NCI-H2171 (cell line): ENCODE data around the gene DEXI.
"Not testable (repeated sequence)": the region's sequence is repeated elsewhere in the genome, so short reads cannot be mapped to it uniquely, and the experiment has no call there.

Experiments used
- DNase-seq: peaks from one replicate; lab custom pipeline; 2025; lab: John Stamatoyannopoulos, UW

Gene DEXI

DNA sequence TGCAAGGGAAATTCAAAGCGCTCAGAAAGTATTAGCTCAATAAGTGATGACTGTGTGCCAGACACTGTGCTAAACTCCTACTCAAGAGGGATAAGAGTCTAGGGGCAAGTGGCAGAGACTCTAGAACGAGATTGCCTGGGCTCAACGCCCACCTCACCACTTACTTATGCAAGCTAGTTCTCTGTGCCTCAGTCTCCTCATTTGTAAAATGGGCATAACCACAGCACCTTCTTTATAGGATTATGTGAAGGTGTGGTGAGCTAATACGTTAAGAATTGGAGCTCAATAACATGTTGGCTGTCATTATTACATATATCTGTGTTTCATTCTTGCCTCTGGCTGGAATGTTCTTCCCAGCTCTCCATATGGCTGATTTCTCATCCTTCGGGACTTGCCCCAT lies 15.4 kb downstream of the DEXI start:
- no peak for DNase-seq

DNA sequence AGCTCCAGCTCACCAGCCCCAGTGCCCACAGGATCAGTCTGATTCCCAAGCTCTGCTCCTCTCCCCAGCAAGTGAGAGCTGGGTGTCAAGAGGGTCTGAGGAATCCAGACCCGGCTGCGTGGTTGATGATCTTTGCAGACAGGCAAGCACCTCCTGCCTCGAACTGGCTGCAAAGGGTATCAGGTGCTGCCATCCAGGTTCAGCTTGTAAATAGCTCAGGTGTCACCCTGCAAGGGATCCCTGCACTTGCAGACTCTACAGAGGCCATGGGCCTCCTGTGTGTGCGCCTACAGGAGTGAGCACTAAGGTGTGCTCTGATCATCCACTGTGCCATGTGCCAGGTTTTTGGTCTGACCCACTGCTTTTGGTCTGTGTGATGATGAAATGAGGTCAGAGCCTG lies 16.2 kb downstream of the DEXI start:
- no peak for DNase-seq

DNA sequence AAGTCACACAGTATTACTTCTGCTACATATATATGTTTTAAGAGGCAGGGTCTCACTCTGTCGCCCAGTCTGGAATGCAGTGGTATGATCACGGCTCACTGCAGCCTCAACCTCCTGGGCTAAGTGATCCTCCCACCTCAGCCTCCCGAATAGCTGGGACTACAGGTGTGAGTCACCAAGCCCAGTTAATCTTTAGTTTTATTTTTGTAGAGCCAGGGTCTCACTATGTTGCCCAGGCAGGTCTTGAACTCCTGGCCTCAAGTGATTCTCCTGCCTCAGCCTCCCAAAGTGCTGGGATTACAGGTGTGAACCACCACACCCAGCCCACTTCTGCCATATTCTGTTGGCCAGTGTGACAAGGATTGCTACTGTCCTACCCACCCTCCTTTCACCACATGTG lies 17.0 kb downstream of the DEXI start:
- not testable (repeated sequence) for DNase-seq

DNA sequence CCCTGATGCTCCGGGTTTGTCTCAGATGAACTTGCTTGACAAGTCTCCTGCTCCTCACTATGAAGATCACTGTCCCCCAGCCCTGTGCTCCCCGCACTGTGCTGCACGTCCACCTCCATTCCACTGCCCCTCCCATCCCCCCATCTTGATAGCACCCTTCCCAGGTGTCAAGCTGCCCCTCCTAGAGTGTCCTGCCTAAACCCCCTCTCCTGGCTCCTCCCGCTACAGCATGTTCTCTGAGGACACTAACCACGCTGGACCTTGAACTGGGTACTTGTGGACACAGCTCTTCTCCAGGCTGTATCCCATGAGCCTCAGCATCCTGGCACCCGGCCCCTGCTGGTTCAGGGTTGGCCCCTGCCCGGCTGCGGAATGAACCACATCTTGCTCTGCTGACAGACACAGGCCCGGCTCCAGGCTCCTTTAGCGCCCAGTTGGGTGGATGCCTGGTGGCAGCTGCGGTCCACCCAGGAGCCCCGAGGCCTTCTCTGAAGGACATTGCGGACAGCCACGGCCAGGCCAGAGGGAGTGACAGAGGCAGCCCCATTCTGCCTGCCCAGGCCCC lies 18.5 kb downstream of the DEXI start:
- DNase-seq: no peak

DNA sequence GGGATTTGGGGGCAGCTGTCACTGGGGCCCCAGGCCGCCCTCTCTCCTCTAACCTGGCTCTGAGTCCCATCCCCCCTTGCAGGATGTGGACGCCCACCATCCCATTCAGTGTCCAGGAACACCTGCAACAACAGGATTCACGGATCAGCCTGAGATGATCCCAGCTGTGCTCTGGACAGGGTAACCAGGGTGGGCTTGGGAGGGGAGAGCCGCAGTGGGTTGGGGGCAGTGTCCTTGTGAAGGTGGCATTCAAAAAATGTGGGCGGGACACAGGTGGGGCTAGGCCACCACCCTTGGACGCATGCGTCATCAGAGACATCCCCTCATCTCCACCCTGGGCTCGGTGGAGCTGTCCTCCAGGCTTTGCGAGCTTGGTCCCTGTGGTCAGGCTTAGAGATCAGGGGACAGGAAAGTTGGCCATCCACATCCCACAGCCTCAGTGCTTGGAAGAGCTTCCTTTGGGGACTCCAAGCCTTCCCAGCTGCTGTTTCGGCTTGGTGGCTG lies 19.1 kb downstream of the DEXI start:
- DNase-seq: no peak

DNA sequence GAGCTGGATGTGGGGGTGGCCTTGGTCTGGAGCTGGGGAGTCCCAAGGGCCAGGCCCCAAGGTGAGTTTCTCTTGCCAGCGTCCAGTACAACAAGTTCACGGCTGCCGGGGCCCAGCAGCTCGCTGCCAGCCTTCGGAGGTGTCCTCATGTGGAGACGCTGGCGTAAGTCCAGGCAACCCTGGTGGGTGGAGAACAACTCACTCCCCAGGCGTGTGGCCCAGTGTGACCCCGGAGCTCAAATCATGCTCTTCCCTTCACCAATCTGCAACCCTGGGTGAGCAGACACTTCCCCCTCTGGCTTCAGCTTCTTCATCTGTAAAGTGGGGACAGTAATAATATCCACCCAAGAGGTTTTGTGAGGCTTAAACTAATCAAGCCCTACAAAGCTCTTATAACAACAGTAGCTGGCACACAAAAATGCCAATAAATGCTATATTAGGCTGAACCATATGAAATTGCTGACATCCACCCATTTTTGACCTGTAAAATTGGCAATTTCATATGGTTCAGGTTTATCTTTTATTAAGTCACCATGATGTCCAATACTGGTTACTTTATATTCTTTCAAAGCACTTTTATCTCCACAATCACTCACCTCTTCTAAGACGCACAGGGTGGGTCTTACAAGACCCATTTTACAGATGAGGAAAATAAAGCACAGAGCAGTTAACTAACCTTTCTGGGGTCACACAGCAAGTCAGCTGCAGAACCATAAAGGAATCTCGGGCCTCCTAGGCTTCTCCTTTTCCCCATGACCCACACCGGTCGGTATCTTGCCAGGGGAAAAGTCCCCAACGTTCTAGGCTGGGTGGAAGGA lies 19.7 kb downstream of the DEXI start:
- DNase-seq: no peak

DNA sequence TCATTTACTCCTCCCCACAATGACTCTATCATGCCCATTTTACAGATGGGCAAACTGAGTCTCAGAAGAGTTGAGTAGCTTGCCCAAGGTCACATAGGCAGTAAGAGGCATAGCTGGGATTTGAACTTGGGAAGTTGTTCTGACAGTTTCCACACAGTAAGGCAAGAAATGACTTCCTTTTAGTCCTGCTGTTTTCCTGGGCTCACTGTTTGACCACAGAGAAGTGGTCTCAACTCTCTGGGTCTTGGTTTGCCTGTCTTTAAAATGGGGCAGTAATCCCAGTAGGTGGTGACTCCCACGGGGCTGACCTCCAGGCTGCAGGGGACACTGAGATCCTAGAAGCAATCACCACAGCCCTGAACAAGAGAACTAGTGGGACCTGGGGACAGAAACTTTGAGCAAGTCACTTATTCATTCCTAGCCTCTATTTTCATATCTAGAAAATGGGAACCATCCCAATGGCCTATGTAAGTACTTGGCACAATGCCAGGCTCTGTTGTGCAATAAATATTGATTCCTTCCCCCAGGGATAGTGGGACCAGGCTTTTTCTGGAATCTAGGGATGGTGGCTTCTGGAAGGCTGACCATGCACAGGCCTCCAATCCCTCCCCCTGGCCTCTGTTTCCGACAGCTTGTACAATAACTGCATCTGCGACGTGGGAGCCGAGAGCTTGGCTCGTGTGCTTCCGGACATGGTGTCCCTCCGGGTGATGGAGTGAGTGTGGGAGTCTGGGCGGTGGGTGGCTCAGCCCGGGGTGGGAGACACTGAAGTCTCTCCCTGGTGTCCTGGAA lies 20.5 kb downstream of the DEXI start:
- DNase-seq: no peak

DNA sequence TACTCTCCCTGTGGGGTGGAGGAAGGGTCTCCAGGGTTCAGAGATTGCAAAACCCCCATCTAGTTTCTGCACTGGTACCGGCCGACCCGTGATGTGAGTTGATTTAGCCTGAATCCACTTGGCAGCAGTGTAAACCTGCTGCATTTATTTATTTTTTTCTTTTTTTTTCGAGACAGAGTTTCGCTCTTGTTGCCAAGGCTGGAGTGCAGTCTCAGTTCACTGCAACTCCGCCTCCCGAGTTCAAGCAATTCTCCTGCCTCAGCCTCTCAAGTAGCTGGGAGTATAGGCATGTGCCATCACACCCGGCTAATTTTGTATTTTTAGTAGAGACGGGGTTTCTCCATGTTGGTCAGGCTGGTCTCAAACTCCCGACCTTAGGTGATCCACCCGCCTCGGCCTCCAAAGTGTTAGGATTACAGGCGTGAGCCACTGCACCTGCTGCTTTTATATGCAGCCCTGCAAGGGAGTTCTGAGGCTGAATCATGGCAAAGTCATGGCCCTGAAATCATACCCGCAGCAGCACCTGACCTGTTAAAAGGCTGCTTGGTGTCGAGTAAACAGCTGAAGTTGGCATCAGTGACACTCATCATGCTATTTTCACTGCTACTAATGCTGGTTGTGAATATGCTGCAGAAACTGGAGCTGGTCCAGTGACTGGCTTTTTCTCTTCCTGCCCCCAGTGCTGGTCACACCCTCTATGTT lies 21.4 kb downstream of the DEXI start:
- no peak for DNase-seq

DNA sequence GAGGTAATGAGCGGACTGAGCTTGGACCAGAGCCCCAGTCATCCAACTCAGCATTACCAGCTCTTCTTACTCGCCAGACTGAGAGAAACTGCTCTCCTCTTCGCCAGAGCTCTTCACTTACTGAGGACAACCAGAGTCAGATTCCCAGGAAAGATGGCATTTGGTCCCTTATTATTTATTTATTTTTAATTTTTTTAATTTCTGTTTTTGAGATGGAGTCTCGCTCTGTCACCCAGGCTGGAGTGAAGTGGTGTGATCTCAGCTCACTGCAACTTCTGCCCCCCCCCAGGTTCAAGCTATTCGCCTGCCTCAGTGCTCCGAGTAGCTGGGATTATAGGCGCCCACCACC lies 23.3 kb downstream of the DEXI start:
- no peak for DNase-seq

DNA sequence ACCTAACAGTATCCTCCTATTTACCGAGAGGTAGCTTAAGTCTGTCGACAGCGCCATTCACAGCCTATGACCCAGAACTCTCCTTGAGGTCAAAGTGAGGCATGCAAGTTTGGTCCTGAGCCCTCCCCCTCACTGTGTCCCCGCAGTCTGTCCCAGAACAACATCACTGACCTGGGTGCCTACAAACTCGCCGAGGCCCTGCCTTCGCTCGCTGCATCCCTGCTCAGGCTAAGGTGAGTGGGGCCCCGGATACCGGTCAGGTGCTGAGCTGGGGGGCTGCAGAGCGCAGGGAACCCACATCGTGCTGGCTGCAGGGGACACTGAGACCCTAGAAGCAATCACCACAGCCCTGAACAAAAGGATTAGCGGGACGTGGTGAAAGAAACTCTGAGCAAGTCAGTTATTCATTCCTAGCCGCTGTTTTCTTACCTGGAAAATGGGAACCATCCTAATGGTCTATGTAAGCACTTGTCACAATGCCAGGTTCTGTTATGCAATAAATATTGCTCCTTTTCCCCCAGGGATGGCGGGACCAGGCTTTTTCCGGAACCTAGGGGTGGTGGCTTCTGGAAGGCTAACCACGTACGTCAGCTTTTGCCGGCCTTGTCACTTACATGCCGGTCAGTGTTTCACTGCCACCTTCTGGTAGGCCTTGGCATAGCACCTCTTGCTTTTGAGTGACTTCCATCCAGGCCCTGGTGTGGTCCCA lies 23.8 kb downstream of the DEXI start:
- peak; percentile 48 for DNase-seq

DNA sequence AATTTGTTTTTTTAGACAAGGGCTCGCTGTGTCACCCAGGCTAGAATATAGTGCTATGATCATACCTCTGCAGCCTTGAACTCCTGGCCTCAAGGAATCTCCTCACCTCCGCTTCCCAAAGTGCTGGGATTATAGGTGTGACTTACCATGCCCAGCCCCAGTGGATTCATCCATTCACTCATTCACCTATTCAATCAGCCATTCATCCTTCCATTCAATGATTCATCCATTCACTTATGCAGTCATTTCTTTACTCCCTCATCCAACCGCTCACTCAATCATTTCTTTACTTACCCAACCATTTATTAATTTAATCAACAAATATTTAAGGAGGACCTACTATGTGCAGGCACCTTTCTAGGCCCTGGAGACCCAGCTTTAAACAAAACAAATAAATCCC lies 25.7 kb downstream of the DEXI start:
- no peak for DNase-seq

DNA sequence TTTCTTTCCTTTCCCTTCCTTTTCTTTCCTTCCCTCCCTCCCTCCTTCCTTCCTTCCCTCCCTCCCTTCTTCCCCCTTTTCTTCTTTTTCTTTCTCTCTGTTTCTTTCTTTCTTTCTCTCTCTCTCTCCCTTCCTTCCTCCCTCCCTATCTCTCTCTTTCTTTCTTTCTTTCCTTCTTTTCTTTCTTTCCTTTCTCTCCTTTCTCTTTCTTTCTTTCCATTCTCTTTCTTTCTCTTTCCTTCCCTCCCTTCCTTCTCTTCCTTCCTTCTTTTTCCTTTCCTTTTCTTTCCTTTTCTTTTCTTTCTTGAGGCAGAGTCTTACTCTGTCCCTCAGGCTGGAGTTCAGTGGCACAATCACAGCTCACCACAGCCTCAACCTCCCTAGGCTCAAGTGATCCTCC lies 31.0 kb downstream of the DEXI start:
- no peak for DNase-seq

DNA sequence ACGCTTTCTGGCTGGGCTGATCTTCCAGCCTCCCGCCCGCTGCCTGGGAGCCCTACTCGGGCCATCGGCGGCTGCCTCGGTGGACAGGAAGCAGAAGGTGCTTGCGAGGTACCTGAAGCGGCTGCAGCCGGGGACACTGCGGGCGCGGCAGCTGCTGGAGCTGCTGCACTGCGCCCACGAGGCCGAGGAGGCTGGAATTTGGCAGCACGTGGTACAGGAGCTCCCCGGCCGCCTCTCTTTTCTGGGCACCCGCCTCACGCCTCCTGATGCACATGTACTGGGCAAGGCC lies 34.6 kb downstream of the DEXI start:
- no peak for DNase-seq

DNA sequence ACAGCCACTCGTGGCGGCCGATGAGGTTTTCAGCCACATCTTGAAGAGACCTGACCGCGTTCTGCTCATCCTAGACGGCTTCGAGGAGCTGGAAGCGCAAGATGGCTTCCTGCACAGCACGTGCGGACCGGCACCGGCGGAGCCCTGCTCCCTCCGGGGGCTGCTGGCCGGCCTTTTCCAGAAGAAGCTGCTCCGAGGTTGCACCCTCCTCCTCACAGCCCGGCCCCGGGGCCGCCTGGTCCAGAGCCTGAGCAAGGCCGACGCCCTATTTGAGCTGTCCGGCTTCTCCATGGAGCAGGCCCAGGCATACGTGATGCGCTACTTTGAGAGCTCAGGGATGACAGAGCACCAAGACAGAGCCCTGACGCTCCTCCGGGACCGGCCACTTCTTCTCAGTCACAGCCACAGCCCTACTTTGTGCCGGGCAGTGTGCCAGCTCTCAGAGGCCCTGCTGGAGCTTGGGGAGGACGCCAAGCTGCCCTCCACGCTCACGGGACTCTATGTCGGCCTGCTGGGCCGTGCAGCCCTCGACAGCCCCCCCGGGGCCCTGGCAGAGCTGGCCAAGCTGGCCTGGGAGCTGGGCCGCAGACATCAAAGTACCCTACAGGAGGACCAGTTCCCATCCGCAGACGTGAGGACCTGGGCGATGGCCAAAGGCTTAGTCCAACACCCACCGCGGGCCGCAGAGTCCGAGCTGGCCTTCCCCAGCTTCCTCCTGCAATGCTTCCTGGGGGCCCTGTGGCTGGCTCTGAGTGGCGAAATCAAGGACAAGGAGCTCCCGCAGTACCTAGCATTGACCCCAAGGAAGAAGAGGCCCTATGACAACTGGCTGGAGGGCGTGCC lies 35.1 kb downstream of the DEXI start:
- DNase-seq: no peak

DNA sequence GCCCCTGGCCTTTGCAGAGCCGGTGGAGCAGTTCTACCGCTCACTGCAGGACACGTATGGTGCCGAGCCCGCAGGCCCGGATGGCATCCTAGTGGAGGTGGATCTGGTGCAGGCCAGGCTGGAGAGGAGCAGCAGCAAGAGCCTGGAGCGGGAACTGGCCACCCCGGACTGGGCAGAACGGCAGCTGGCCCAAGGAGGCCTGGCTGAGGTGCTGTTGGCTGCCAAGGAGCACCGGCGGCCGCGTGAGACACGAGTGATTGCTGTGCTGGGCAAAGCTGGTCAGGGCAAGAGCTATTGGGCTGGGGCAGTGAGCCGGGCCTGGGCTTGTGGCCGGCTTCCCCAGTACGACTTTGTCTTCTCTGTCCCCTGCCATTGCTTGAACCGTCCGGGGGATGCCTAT lies 35.8 kb downstream of the DEXI start:
- no peak for DNase-seq

DNA sequence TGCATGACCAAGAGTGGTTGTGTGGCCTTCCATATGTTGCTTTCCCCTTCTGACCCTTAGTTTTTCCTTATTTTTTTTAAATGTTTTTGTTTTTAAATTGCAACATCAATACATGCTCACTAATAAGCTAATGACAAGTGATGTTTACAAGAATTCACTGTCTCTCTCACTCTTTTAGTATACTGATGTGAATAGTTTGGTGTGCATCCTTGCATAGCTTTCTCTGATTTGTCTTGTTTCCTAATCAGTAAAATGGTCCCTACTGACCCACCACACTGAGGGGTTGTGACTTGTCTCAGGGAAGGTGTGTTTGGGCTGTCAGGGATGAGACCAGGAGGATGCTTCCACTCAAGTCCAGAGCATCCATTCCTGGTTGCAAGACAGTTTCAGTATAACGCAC lies 39.3 kb downstream of the DEXI start:
- no peak for DNase-seq

DNA sequence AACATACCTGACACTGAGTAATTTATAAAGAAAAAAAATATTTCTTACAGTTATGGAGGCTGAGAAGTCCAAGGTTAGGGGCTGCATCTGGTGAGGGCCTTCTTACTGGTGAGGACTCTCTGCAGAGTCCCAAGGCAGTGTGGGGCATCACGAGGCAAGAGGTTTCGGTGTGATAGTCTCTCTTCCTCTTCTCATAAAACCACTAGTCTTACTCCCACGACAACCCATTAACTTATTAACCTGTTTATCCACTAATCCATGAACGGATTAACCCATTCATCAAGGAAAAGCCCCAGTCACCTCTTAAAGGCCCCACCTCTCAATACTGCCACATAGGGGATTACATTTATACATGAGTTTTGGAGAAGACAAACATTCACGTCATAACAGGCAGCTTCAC lies 45.1 kb downstream of the DEXI start:
- DNase-seq: no peak

DNA sequence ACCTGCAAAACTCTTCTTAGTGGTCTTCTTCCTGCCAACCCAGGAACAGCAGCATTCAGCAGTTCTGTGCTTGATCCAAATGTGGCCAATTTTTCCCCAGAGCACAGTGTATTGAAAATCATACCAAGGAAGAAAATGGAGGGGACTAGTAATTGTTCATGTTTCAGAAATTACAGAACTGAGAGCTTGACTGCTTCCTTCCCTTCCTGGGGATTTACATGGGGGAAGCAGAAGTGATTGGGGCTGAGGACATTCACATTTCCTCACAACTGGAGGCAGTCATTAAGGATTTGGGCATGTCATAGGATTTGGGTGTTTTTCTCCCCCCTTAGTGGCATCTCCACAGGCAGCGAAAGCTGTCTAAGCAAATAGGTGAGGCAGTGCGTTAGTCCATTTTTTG lies 45.5 kb downstream of the DEXI start:
- no peak for DNase-seq

DNA sequence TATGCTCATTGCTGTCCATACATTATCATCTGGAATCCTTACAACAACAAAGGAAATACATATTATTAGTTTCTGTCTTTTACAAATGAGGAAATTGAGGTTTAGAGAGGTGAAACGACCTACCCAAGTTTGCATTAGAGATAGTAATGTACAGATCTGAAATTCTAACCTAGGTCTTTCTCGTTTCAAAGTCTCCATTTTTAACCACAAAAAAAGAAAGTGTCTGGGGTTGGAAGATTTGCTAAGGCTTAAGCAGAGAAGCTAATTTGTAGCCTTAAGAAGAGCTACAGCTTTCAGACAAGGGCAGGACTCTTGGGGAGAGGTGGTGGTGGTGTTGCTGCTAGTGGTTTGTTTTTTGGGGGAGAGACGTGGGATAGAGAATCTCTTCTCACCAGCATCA lies 46.1 kb downstream of the DEXI start:
- DNase-seq: no peak

DNA sequence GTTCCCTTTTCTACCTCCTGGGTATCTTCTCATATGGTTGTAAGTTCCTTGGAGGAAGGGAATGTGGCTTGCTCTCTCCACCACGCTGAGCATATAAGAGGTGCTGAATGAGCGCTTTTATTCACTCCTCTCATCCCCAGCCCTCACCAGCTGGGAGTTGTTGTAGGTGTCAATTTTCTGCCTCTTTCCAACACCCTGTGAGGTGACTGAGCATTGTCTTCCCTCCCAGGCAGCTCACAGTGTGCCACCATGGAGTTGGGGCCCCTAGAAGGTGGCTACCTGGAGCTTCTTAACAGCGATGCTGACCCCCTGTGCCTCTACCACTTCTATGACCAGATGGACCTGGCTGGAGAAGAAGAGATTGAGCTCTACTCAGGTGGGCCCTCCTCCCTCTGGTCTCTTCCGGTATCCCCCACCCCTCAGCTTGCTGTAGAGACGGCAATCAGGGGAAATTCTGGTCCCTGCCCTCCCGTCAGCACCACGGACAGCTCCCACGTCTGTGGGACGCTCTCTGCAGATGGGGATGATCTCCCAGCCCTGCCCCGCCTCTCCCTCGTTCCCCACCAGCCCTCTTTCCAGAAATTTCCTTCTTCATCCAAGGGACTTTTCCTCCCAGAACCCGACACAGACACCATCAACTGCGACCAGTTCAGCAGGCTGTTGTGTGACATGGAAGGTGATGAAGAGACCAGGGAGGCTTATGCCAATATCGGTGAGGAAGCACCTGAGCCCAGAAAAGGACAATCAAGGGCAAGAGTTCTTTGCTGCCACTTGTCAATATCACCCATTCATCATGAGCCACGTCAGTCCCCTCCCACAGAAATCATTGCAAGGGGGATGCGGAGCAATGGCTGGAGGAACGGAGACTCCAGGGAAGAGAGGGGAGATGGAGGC lies 47.0 kb downstream of the DEXI start:
- DNase-seq: no peak
